Activated CD8-positive, alpha-beta T cell treated with anti-CD3 and anti-CD28 coated beads, Interleukin-2, amount 10 ng/mL, durations not matched to agents 7 days and 5 days (primary cell): ENCODE data around the gene EPB41L4B. TPM values are rescaled to one million over a fixed set of nuclear protein-coding genes. Genes with fewer than 3 reads are reported as not detected.

ENCODE experiments used
- ATAC-seq: fragments of 150-1000 bp; cut with Tn5 transposase; one replicate; pipeline ENCODE4 v1.10.0; 2021; ENCODE audit warnings: moderate library complexity
- CTCF ChIA-PET: fragments of 350-600 bp; sonication (Branson Sonifier 250); formaldehyde crosslinking; loops from one replicate; lab custom pipeline; 2021; ENCODE audit warnings: antibody characterized with exemption; lab: Charles Lee
- POLR2A ChIA-PET: fragments of 350-600 bp; sonication (Branson Sonifier 250); formaldehyde crosslinking; loops from one replicate; lab custom pipeline; 2021; ENCODE audit warnings: antibody characterized with exemption; lab: Charles Lee
- DNase-seq: peaks from one replicate; pipeline ENCODE4 v3.0.0-alpha.2; 2020
- H3K27ac Mint-ChIP-seq: one replicate; pipeline ENCODE4 v1.8.0; 2021; ENCODE audit warnings: mild to moderate bottlenecking, mixed read lengths
- H3K27me3 Mint-ChIP-seq: one replicate; pipeline ENCODE4 v1.8.0; 2021; ENCODE audit warnings: low read depth, mixed read lengths
- H3K36me3 Mint-ChIP-seq: one replicate; pipeline ENCODE4 v1.8.0; 2021; ENCODE audit warnings: low read depth, mixed read lengths
- H3K4me1 Mint-ChIP-seq: one replicate; pipeline ENCODE4 v1.8.0; 2021; ENCODE audit warnings: low read depth, mixed read lengths
- H3K4me3 Mint-ChIP-seq: one replicate; pipeline ENCODE4 v1.8.0; 2021; ENCODE audit warnings: mild to moderate bottlenecking, mixed read lengths
- H3K9me3 Mint-ChIP-seq: one replicate; pipeline ENCODE4 v1.8.0; 2022; ENCODE audit warnings: mixed read lengths; ENCODE audit not compliant: insufficient read depth
- total RNA-seq, 2 experiments: library from RNA; stranded (reverse); gene quantifications; one replicate each; pipeline ENCODE4 v1.2.3, GENCODE V29; 2021

The EPB41L4B gene
- total RNA-seq, 2 experiments from 2014 or later, result not detected

GRCh38 chr9:109181284-109181683, 139.6 kb downstream of the EPB41L4B start:
- H3K27me3 Mint-ChIP-seq, result peaks cover 13% of the 10 kb centered on the region
- peaks cover 30% of the 10 kb centered on the region for H3K4me1 Mint-ChIP-seq
- ChIA-PET CTCF (interaction anchor here (1.1 to 1.4 kb wide), 3 partner anchors 14 to 38 kb away, joined by 3 to 6 read pairs (median 4); no protein-coding TSS in a partner anchor), POLR2A (no interaction called here)
- H3K36me3 Mint-ChIP-seq, result peaks cover 2% of the 10 kb centered on the region
- no peaks in the 10 kb centered on the region for H3K9me3 Mint-ChIP-seq
- DNase-seq, result peak; percentile 75
- ATAC-seq, result peak; percentile 97
- peak overlapping the region; percentile 72 for H3K27ac Mint-ChIP-seq
- no peak overlapping the region for H3K4me3 Mint-ChIP-seq

GRCh38 chr9:109179801-109180523, 140.9 kb downstream of the EPB41L4B start:
- Mint-ChIP-seq H3K36me3 (peaks cover 2% of the 10 kb centered on the region), H3K27ac (peak overlapping the region; percentile 4), H3K4me3 (no peak overlapping the region), H3K4me1 (peaks cover 30% of the 10 kb centered on the region), H3K9me3 (no peaks in the 10 kb centered on the region), H3K27me3 (peaks cover 15% of the 10 kb centered on the region)
- ChIA-PET POLR2A (no interaction called here), CTCF (interaction anchor here (0.6 to 1.4 kb wide), 4 partner anchors 16 to 281 kb away, joined by 3 to 6 read pairs (median 4); no protein-coding TSS in a partner anchor)
- ATAC-seq (no peak), DNase-seq (no peak)

GRCh38 chr9:109176963-109177362, 143.9 kb downstream of the EPB41L4B start:
- DNase-seq (no peak), ATAC-seq (no peak)
- no peaks in the 10 kb centered on the region for H3K9me3 Mint-ChIP-seq
- H3K4me1 Mint-ChIP-seq, result peaks cover 24% of the 10 kb centered on the region
- ChIA-PET CTCF (no interaction called here), POLR2A (no interaction called here)
- no peak overlapping the region for H3K27ac Mint-ChIP-seq
- no peak overlapping the region for H3K4me3 Mint-ChIP-seq
- peaks cover 28% of the 10 kb centered on the region for H3K27me3 Mint-ChIP-seq
- H3K36me3 Mint-ChIP-seq, result peaks cover 2% of the 10 kb centered on the region

GRCh38 chr9:109176386-109176785, 144.5 kb downstream of the EPB41L4B start:
- POLR2A ChIA-PET, result no interaction called here

GRCh38 chr9:109172935-109173334, 147.9 kb downstream of the EPB41L4B start:
- no peak overlapping the region for H3K27ac Mint-ChIP-seq
- ChIA-PET POLR2A (interaction anchor here (0.9 kb wide), 1 partner anchor 95 kb away, joined by 3 read pairs; no protein-coding TSS in a partner anchor), CTCF (interaction anchor here (1.6 kb wide), 1 partner anchor 11 kb away, joined by 6 read pairs; no protein-coding TSS in a partner anchor)
- H3K9me3 Mint-ChIP-seq, result no peaks in the 10 kb centered on the region
- peaks cover 6% of the 10 kb centered on the region for H3K4me1 Mint-ChIP-seq
- H3K27me3 Mint-ChIP-seq, result peaks cover 43% of the 10 kb centered on the region
- no peaks in the 10 kb centered on the region for H3K36me3 Mint-ChIP-seq
- DNase-seq, result no peak
- H3K4me3 Mint-ChIP-seq, result no peak overlapping the region
- no peak for ATAC-seq

More at GRCh38 chr9:109176386-109176785, 144.5 kb downstream of the EPB41L4B start:
- Mint-ChIP-seq H3K4me1 (peaks cover 23% of the 10 kb centered on the region), H3K27ac (no peak overlapping the region), H3K9me3 (no peaks in the 10 kb centered on the region), H3K36me3 (no peaks in the 10 kb centered on the region), H3K27me3 (peaks cover 30% of the 10 kb centered on the region), H3K4me3 (no peak overlapping the region)
- DNase-seq (no peak), ATAC-seq (no peak)
- CTCF ChIA-PET, result no interaction called here

GRCh38 chr9:109171926-109172325, 148.9 kb downstream of the EPB41L4B start:
- H3K27me3 Mint-ChIP-seq, result peaks cover 52% of the 10 kb centered on the region
- ChIA-PET CTCF (no interaction called here), POLR2A (no interaction called here)
- no peak for DNase-seq
- no peak overlapping the region for H3K27ac Mint-ChIP-seq
- no peak overlapping the region for H3K4me3 Mint-ChIP-seq
- ATAC-seq, result no peak
- no peaks in the 10 kb centered on the region for H3K36me3 Mint-ChIP-seq
- peaks cover 9% of the 10 kb centered on the region for H3K4me1 Mint-ChIP-seq
- no peaks in the 10 kb centered on the region for H3K9me3 Mint-ChIP-seq

GRCh38 chr9:109168170-109168569, 152.7 kb downstream of the EPB41L4B start:
- peaks cover 12% of the 10 kb centered on the region for H3K4me1 Mint-ChIP-seq
- DNase-seq, result no peak
- no peak overlapping the region for H3K4me3 Mint-ChIP-seq
- POLR2A ChIA-PET, result no interaction called here
- CTCF ChIA-PET, result no interaction called here
- peaks cover 6% of the 10 kb centered on the region for H3K36me3 Mint-ChIP-seq
- no peak for ATAC-seq
- peaks cover 9% of the 10 kb centered on the region for H3K9me3 Mint-ChIP-seq
- no peak overlapping the region for H3K27ac Mint-ChIP-seq
- H3K27me3 Mint-ChIP-seq, result peaks cover 66% of the 10 kb centered on the region

- no peak for DNase-seq
- no peak overlapping the region for H3K27ac Mint-ChIP-seq
- peaks cover 68% of the 10 kb centered on the region for H3K27me3 Mint-ChIP-seq
- H3K4me1 Mint-ChIP-seq, result peaks cover 12% of the 10 kb centered on the region
- POLR2A ChIA-PET, result no interaction called here
- no peak for ATAC-seq
- H3K9me3 Mint-ChIP-seq, result peaks cover 9% of the 10 kb centered on the region
- CTCF ChIA-PET, result no interaction called here
- H3K4me3 Mint-ChIP-seq, result no peak overlapping the region
- H3K36me3 Mint-ChIP-seq, result peaks cover 6% of the 10 kb centered on the region
Observed at GRCh38 chr9:109167716-109168115, 153.1 kb downstream of the EPB41L4B start.

- no peak within 1 kb of the TSS for H3K4me3 Mint-ChIP-seq
- H3K4me1 Mint-ChIP-seq, result peaks cover 11% of the 10 kb centered on the region
- H3K9me3 Mint-ChIP-seq, result peaks cover 9% of the 10 kb centered on the region
- H3K27ac Mint-ChIP-seq, result no peak within 1 kb of the TSS
- ATAC-seq, result peak; percentile 47
- ChIA-PET CTCF (no interaction called here), POLR2A (no interaction called here)
- no peak for DNase-seq
- peaks cover 6% of the 10 kb centered on the region for H3K36me3 Mint-ChIP-seq
- H3K27me3 Mint-ChIP-seq, result peaks cover 64% of the 10 kb centered on the region
Observed at GRCh38 chr9:109166771-109167601, 153.9 kb downstream of the EPB41L4B start, which contains the start of gene FRRS1L. Gene FRRS1L (minus strand): TSS chr9:109167249. CDS start chr9:109167138, 111 bp downstream.

GRCh38 chr9:109166171-109166770, 154.6 kb downstream of the EPB41L4B start:
- peaks cover 65% of the 10 kb centered on the region for H3K27me3 Mint-ChIP-seq
- peaks cover 6% of the 10 kb centered on the region for H3K4me1 Mint-ChIP-seq
- no peak overlapping the region for H3K27ac Mint-ChIP-seq
- peaks cover 9% of the 10 kb centered on the region for H3K9me3 Mint-ChIP-seq
- peaks cover 6% of the 10 kb centered on the region for H3K36me3 Mint-ChIP-seq
- ChIA-PET CTCF (no interaction called here), POLR2A (no interaction called here)
- ATAC-seq (no peak), DNase-seq (no peak)
- no peak overlapping the region for H3K4me3 Mint-ChIP-seq

- no peak overlapping the region for H3K4me3 Mint-ChIP-seq
- ATAC-seq (no peak), DNase-seq (no peak)
- peaks cover 6% of the 10 kb centered on the region for H3K36me3 Mint-ChIP-seq
- ChIA-PET CTCF (no interaction called here), POLR2A (no interaction called here)
- peaks cover 58% of the 10 kb centered on the region for H3K27me3 Mint-ChIP-seq
- H3K9me3 Mint-ChIP-seq, result peaks cover 9% of the 10 kb centered on the region
- H3K4me1 Mint-ChIP-seq, result peaks cover 6% of the 10 kb centered on the region
- no peak overlapping the region for H3K27ac Mint-ChIP-seq
Observed at GRCh38 chr9:109164042-109164441, 156.8 kb downstream of the EPB41L4B start.
